GM19043 (cell line): Measurements from ENCODE around the gene LRRC1.
A peak's percentile ranks its signal among the peaks of the same experiment; 100 is the strongest.

ENCODE experiments used
- ATAC-seq: cut with Tn5 transposase; IDR thresholded peaks from one replicate; pipeline ENCODE4 v1.9.1; 2021; ENCODE audit warnings: low read depth; ENCODE audit not compliant: unreplicated experiment

LRRC1 gene

GRCh38 chr6:53918854-53919510, 124.2 kb downstream of the LRRC1 start:
- no peak for ATAC-seq

- no peak for ATAC-seq
These were observed 125.1 kb downstream of the LRRC1 start for GRCh38 chr6:53919881-53920360.

GRCh38 chr6:53920881-53921280, 126.1 kb downstream of the LRRC1 start:
- ATAC-seq: no peak

- no peak for ATAC-seq
These were observed 126.8 kb downstream of the LRRC1 start for GRCh38 chr6:53921639-53922038.

GRCh38 chr6:53922539-53922981, 127.8 kb downstream of the LRRC1 start:
- ATAC-seq: no peak

- ATAC-seq: peak; percentile 57
These were observed 129.5 kb downstream of the LRRC1 start for GRCh38 chr6:53924277-53924676.

GRCh38 chr6:53924821-53925422, 130.1 kb downstream of the LRRC1 start:
- ATAC-seq: no peak

- no peak for ATAC-seq
These were observed 131.1 kb downstream of the LRRC1 start for GRCh38 chr6:53925891-53926290.

- no peak for ATAC-seq
These were observed 131.7 kb downstream of the LRRC1 start for GRCh38 chr6:53926505-53926904.

- no peak for ATAC-seq
These were observed 133.8 kb downstream of the LRRC1 start for GRCh38 chr6:53928641-53929040.

GRCh38 chr6:53929041-53929820, 134.4 kb downstream of the LRRC1 start:
- ATAC-seq: no peak

GRCh38 chr6:53929821-53930120, 135.0 kb downstream of the LRRC1 start:
- ATAC-seq: no peak

- no peak for ATAC-seq
These were observed 135.5 kb downstream of the LRRC1 start for GRCh38 chr6:53930330-53930729.

- no peak for ATAC-seq
These were observed 136.3 kb downstream of the LRRC1 start for GRCh38 chr6:53931086-53931485.

GRCh38 chr6:53932516-53932915, 137.7 kb downstream of the LRRC1 start:
- ATAC-seq: no peak

GRCh38 chr6:53934023-53934422, 139.2 kb downstream of the LRRC1 start:
- ATAC-seq: no peak

GRCh38 chr6:53937461-53937860, 142.7 kb downstream of the LRRC1 start:
- ATAC-seq: no peak

- ATAC-seq: no peak
These were observed 144.0 kb downstream of the LRRC1 start for GRCh38 chr6:53938810-53939209.

- ATAC-seq: no peak
These were observed 145.0 kb downstream of the LRRC1 start for GRCh38 chr6:53939830-53940229.

GRCh38 chr6:53943395-53943794, 148.6 kb downstream of the LRRC1 start:
- ATAC-seq: no peak

- ATAC-seq: no peak
These were observed 149.3 kb downstream of the LRRC1 start for GRCh38 chr6:53944091-53944490.

GRCh38 chr6:53944543-53944942, 149.7 kb downstream of the LRRC1 start:
- no peak for ATAC-seq
